Activated naive CD4-positive, alpha-beta T cell treated with anti-CD3 and anti-CD28 coated beads, Interleukin-2, amount 10 ng/mL, durations not matched to agents 7 days and 5 days (primary cell): Measurements from ENCODE around the gene KCNK15.

Experiments used
- CTCF ChIA-PET: fragments of 350-600 bp; sonication (Branson Sonifier 250); formaldehyde crosslinking; loops from one replicate; lab custom pipeline; 2021; ENCODE audit warnings: antibody characterized with exemption; lab: Charles Lee
- DNase-seq: peaks from one replicate; pipeline ENCODE4 v3.0.0-alpha.2; 2020
- H3K27ac Mint-ChIP-seq: one replicate; pipeline ENCODE4 v1.8.0; 2021; ENCODE audit warnings: mild to moderate bottlenecking, moderate library complexity, mixed read lengths
- H3K27me3 Mint-ChIP-seq: one replicate; pipeline ENCODE4 v1.8.0; 2021; ENCODE audit warnings: mild to moderate bottlenecking, mixed read lengths
- H3K36me3 Mint-ChIP-seq: one replicate; pipeline ENCODE4 v1.8.0; 2021; ENCODE audit warnings: mixed read lengths
- H3K4me1 Mint-ChIP-seq: one replicate; pipeline ENCODE4 v1.8.0; 2021; ENCODE audit warnings: mixed read lengths
- H3K4me3 Mint-ChIP-seq: one replicate; pipeline ENCODE4 v1.8.0; 2021; ENCODE audit warnings: mild to moderate bottlenecking, moderate library complexity, mixed read lengths
- H3K9me3 Mint-ChIP-seq: one replicate; pipeline ENCODE4 v1.8.0; 2021; ENCODE audit warnings: mixed read lengths

KCNK15 gene

DNA sequence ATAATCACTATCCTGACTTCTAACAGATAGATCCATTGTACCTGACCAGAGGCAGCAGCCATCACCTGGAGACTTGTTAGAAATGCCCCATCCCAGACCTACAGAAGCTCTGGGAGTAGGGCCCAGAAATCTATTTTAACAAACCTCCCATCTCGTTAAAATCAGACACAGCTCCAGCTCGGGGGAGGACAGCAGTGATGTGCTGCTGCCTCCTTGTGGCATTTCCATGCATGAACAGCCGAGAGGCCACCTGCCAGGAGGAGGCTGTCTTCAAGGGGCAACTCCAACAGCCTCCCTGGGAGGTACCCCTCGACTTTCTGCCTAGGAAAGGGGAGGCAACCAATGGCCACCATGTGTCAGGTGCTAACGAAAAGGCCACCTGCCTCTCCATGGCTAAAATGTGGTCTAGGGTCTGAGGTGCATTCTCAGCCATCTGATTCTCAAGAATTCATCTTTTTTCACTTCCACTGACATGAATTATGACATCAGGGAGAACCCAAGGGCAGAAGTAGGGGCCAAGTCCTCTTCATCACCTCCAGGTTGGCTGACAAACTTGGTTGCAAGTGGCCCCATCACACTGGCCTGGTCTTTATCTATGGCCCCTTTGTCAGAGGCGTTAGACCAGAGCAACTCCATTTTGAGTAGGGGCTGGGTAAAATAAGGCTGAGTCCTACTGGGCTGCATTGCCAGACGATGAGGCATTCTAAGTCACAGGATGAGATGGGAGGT lies 12.2 kb upstream of the KCNK15 start:
- DNase-seq: peak; percentile 77
- Mint-ChIP-seq H3K27me3 (peaks cover 6% of the 10 kb centered on the region), H3K4me1 (peaks cover 35% of the 10 kb centered on the region), H3K4me3 (no peak overlapping the region), H3K36me3 (peaks cover 7% of the 10 kb centered on the region), H3K9me3 (peaks cover 14% of the 10 kb centered on the region), H3K27ac (no peak overlapping the region)
- CTCF ChIA-PET: interaction anchor here (0.8 to 7.5 kb wide), 13 partner anchors 9 to 515 kb away, joined by 3 to 98 read pairs (median 4); partner anchors contain the start of gene ADA

DNA sequence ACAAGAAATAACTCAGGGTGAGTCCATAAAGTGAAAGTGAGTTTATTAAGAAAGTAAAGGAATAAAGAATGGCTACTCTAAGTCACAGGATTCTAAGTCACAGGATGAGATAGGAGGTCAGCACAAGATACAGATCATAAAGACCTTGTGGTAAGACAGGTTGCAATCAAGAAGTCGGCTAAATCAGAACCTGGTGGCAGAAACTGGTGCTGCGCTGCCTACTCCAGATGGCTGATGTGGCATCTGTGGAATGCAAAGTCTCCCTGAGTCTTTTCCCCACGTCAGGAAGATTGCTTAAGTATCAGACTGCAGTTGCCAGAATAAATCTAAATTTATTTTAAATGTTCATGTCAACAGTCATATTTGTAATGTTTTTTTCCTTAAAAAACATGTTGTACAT lies 10.7 kb upstream of the KCNK15 start:
- H3K27me3 Mint-ChIP-seq: peaks cover 11% of the 10 kb centered on the region
- H3K4me1 Mint-ChIP-seq: peaks cover 38% of the 10 kb centered on the region
- peaks cover 11% of the 10 kb centered on the region for H3K36me3 Mint-ChIP-seq
- CTCF ChIA-PET: interaction anchor here (7.5 kb wide), 1 partner anchor 50 kb away, joined by 98 read pairs; no protein-coding TSS in a partner anchor
- H3K4me3 Mint-ChIP-seq: no peak overlapping the region
- H3K27ac Mint-ChIP-seq: no peak overlapping the region
- peaks cover 18% of the 10 kb centered on the region for H3K9me3 Mint-ChIP-seq
- DNase-seq: no peak

- no peak overlapping the region for H3K27ac Mint-ChIP-seq
- CTCF ChIA-PET: interaction anchor here (7.5 kb wide), 1 partner anchor 51 kb away, joined by 98 read pairs; no protein-coding TSS in a partner anchor
- H3K27me3 Mint-ChIP-seq: peaks cover 11% of the 10 kb centered on the region
Observed at GRCh38 chr20:44735816-44736169, 9.9 kb upstream of the KCNK15 start.

GRCh38 chr20:44736170-44737021 lies 9.3 kb upstream of the KCNK15 start:
- CTCF ChIA-PET: interaction anchor here (1.0 to 1.4 kb wide), 3 partner anchors 10 to 426 kb away, joined by 3 to 4 read pairs (median 3); partner anchors contain the start of gene FITM2
- peaks cover 18% of the 10 kb centered on the region for H3K9me3 Mint-ChIP-seq
- peaks cover 11% of the 10 kb centered on the region for H3K27me3 Mint-ChIP-seq
- peak; percentile 55 for DNase-seq
- H3K36me3 Mint-ChIP-seq: peaks cover 11% of the 10 kb centered on the region
- peak overlapping the region; percentile 21 for H3K4me3 Mint-ChIP-seq
- H3K27ac Mint-ChIP-seq: peak overlapping the region; percentile 55
- H3K4me1 Mint-ChIP-seq: peaks cover 38% of the 10 kb centered on the region

More at GRCh38 chr20:44735816-44736169, 9.9 kb upstream of the KCNK15 start:
- peaks cover 18% of the 10 kb centered on the region for H3K9me3 Mint-ChIP-seq
- peaks cover 38% of the 10 kb centered on the region for H3K4me1 Mint-ChIP-seq
- H3K4me3 Mint-ChIP-seq: no peak overlapping the region
- no peak for DNase-seq
- H3K36me3 Mint-ChIP-seq: peaks cover 11% of the 10 kb centered on the region

DNA sequence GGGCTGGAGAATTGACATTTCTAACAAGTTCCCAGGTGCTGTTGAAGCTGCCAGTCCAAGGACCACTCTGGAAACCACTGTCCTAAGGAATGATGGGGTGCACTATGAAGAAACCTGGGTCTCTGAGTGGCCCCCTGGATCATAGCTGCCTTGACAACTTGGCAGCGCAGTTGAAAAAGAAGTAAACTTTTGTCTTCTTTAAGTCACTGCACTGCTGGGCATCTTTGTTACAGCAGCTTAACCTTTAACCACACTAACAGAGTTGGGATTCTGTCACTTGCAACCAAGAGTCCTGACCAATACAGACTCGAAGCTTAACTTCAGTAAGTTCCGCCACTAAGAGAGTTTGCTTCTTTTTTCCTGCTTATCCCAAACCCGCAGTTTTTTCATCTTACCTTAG lies 8.5 kb upstream of the KCNK15 start:
- CTCF ChIA-PET: interaction anchor here (1.0 to 1.4 kb wide), 3 partner anchors 9 to 427 kb away, joined by 3 to 4 read pairs (median 3); partner anchors contain the start of gene FITM2
- Mint-ChIP-seq H3K4me1 (peaks cover 38% of the 10 kb centered on the region), H3K27ac (no peak overlapping the region), H3K9me3 (peaks cover 18% of the 10 kb centered on the region), H3K27me3 (peaks cover 15% of the 10 kb centered on the region), H3K36me3 (peaks cover 11% of the 10 kb centered on the region), H3K4me3 (no peak overlapping the region)
- no peak for DNase-seq

- Mint-ChIP-seq H3K36me3 (peaks cover 10% of the 10 kb centered on the region), H3K27me3 (peaks cover 26% of the 10 kb centered on the region), H3K4me3 (peak overlapping the region; percentile 44), H3K27ac (no peak overlapping the region), H3K9me3 (peaks cover 18% of the 10 kb centered on the region), H3K4me1 (peaks cover 25% of the 10 kb centered on the region)
- DNase-seq: peak; percentile 71
- CTCF ChIA-PET: interaction anchor here (0.9 to 1.4 kb wide), 3 partner anchors 8 to 53 kb away, joined by 3 to 6 read pairs (median 4); no protein-coding TSS in a partner anchor
Observed at GRCh38 chr20:44738813-44739477, 6.7 kb upstream of the KCNK15 start.

DNA sequence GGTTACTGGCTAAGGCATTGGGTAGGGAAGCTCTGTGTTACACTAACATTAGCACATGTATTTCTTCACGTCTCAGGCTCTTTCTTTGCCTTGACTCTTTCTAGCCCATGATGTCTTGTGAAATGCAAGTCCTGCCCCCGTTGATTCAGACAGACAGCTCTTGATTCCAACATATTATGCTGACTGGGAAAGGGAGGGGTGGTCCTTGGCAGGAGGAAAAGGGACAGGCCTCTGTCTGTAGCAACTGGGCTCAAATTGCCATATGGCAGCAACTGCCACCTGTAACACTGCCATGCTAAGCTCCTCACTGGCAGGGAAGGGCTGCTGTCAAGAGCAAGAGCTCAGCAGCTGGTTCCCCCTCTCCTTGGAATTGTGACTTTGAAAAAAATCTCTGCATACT lies 5.7 kb upstream of the KCNK15 start:
- Mint-ChIP-seq H3K9me3 (peaks cover 18% of the 10 kb centered on the region), H3K27ac (no peak overlapping the region), H3K4me3 (no peak overlapping the region), H3K36me3 (peaks cover 10% of the 10 kb centered on the region), H3K4me1 (peaks cover 23% of the 10 kb centered on the region), H3K27me3 (peaks cover 36% of the 10 kb centered on the region)
- no peak for DNase-seq
- CTCF ChIA-PET: no interaction called here

DNA sequence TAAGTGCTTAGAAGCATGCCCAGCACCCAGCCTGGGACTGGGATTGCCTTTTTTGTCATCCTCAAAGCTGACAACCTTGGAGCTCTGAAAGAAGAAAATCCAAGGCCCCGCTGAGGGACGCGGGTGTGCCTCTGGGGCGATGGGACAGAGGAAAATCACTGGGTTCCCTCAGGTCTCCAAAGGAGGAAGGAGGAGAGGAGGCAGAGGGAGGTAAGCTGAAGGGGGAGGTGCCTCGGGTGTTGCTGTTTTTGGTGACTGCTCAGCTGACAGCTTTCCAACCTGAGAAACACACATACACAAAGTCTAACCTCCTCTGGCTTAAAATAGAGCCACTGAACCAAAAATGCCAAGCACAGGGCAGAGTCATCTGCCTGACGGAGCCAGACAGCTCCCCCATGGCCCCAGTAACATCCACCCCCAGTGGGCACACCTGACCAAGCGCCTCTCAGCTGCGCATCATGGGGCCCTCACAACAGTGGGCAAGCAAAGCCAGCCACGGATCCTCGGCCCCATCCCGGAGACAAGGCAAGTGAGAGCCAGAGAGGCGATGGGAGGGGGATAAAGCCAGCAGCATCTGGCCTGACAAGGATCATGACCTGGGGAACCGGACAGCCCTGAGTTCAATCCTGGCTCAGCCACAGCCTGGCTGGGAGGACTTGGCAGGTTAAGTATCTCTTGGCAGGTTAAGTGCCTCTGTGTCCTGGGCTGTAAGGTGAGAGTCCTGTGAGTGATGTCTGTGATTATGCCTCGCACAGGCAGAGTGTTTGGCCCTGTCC lies 3.2 kb upstream of the KCNK15 start:
- Mint-ChIP-seq H3K27ac (no peak overlapping the region), H3K4me3 (no peak overlapping the region), H3K4me1 (peaks cover 16% of the 10 kb centered on the region), H3K27me3 (peaks cover 62% of the 10 kb centered on the region), H3K9me3 (peaks cover 7% of the 10 kb centered on the region), H3K36me3 (peaks cover 5% of the 10 kb centered on the region)
- DNase-seq: no peak
- CTCF ChIA-PET: interaction anchor here (1.0 to 1.4 kb wide), 3 partner anchors 9 to 125 kb away, joined by 3 to 7 read pairs (median 3); no protein-coding TSS in a partner anchor

- CTCF ChIA-PET: interaction anchor here (0.5 to 1.3 kb wide), 2 partner anchors 10 to 432 kb away, joined by 3 to 7 read pairs; no protein-coding TSS in a partner anchor
- no peak for DNase-seq
- peaks cover 64% of the 10 kb centered on the region for H3K27me3 Mint-ChIP-seq
- peaks cover 4% of the 10 kb centered on the region for H3K9me3 Mint-ChIP-seq
- H3K4me1 Mint-ChIP-seq: peaks cover 14% of the 10 kb centered on the region
- peaks cover 5% of the 10 kb centered on the region for H3K36me3 Mint-ChIP-seq
- no peak overlapping the region for H3K27ac Mint-ChIP-seq
- no peak overlapping the region for H3K4me3 Mint-ChIP-seq
Observed at GRCh38 chr20:44743080-44743701, 2.5 kb upstream of the KCNK15 start.

DNA sequence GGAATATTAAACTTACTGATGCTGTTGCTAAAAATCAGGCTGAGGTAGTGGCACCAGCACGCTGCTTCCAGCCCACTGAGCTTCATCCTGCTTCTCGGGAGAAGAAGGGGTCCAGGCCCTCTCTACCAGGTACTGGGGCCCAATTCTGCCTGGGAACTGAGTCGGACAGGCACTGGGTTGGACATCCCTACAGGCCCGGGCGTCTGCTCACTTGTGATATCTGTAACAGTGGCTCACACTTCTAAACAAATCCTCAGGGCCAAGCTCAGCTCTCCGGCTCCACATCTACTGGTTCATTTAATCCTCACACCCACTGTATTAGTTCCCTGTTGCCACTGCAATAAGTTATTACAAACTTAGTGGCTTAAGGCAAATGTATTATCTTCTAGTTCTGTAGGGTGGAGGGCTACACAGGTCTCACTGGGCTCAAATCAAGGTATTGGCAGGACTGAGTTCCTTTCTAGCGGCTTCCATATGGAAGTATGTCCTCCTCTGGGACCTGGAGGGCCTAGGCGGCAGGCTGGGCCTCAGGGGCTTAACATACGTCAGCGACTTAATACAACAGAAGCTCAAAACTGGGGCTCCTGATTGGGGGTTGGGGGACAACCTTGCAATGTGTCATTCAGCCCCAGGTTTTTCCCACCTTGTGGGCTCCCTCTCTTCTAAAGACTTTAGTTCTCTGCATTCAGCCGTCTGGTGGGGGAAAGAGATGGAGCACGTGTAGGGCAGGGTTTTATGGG lies 1.6 kb upstream of the KCNK15 start:
- CTCF ChIA-PET: interaction anchor here (0.5 kb wide), 1 partner anchor 433 kb away, joined by 3 read pairs; no protein-coding TSS in a partner anchor
- Mint-ChIP-seq H3K36me3 (no peaks in the 10 kb centered on the region), H3K9me3 (no peaks in the 10 kb centered on the region), H3K4me1 (peaks cover 9% of the 10 kb centered on the region), H3K27ac (no peak overlapping the region), H3K4me3 (no peak overlapping the region), H3K27me3 (peaks cover 64% of the 10 kb centered on the region)
- no peak for DNase-seq

DNA sequence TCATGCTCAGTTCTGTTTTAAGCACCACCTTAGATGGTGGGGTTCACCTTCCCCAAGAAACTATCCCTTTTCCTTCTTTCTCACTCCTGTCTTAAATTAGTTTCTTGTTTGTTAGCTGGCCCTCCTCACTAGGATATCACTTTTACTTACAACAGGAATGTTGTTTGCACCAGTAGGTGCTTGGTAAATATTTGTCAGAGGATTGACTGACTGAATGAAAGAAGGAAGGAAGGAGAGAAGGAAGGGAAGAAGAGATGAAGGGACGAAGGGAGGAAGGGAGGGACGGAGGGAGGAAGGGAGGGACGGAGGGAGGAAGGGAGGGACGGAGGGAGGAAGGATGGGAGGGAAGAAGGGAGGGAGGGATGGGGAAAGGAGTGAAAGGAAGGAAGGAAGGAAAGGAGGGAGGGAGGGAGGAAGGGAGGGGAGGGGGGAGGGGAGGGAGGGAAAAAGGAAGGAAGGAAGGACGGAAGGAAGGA lies 505 bp upstream of the KCNK15 start:
- peaks cover 9% of the 10 kb centered on the region for H3K4me1 Mint-ChIP-seq
- no peak overlapping the region for H3K27ac Mint-ChIP-seq
- no peaks in the 10 kb centered on the region for H3K9me3 Mint-ChIP-seq
- DNase-seq: no peak
- CTCF ChIA-PET: interaction anchor here (3.6 kb wide), 1 partner anchor 122 kb away, joined by 21 read pairs; no protein-coding TSS in a partner anchor
- H3K4me3 Mint-ChIP-seq: peak overlapping the region; percentile 42
- H3K36me3 Mint-ChIP-seq: no peaks in the 10 kb centered on the region
- H3K27me3 Mint-ChIP-seq: peaks cover 68% of the 10 kb centered on the region
